HG03025 (cell line): ENCODE results near the gene LRP10.

Source experiments
- ATAC-seq: cut with Tn5 transposase; IDR thresholded peaks from one replicate; pipeline ENCODE4 v1.9.1; 2021; ENCODE audit warnings: mild to moderate bottlenecking, moderate library complexity; ENCODE audit not compliant: unreplicated experiment, low FRiP score

LRP10 gene, protein sequence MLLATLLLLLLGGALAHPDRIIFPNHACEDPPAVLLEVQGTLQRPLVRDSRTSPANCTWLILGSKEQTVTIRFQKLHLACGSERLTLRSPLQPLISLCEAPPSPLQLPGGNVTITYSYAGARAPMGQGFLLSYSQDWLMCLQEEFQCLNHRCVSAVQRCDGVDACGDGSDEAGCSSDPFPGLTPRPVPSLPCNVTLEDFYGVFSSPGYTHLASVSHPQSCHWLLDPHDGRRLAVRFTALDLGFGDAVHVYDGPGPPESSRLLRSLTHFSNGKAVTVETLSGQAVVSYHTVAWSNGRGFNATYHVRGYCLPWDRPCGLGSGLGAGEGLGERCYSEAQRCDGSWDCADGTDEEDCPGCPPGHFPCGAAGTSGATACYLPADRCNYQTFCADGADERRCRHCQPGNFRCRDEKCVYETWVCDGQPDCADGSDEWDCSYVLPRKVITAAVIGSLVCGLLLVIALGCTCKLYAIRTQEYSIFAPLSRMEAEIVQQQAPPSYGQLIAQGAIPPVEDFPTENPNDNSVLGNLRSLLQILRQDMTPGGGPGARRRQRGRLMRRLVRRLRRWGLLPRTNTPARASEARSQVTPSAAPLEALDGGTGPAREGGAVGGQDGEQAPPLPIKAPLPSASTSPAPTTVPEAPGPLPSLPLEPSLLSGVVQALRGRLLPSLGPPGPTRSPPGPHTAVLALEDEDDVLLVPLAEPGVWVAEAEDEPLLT

DNA sequence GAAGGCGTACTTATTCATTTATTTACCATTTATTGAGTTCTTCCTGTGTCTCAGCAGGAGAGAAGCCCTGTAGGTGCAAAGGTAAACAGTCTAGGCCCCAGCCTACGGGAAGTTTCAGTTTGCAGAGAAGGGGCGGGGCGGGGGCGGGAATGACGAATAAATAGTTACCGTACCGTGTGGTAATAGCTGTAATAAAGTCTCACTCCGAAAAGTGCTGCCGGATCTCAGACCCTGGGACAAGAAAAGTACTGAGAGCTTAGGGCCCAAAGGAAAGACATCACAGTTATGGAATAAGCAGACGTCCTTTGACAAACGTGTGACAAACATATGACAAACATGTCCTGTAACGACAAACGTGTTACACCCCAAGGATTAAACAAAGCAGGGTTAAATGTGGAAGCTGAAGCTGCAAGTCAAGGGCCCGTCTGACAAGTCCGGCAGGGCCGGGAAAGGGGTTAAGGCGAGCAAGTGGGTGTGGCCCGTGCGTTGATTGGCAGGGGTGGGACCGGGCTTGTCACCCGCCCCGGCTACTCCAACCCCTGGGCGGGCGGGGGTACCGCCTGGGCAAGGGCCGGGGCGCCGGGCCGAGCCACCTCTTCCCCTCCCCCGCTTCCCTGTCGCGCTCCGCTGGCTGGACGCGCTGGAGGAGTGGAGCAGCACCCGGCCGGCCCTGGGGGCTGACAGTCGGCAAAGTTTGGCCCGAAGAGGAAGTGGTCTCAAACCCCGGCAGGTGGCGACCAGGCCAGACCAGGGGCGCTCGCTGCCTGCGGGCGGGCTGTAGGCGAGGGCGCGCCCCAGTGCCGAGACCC, at the start of gene LRP10:
LRP10 (plus strand) TSS at position 517 of the 809 bp plus-strand sequence. CDS start 564 bp downstream, outside the sequence.
- peak; percentile 68 for ATAC-seq

DNA sequence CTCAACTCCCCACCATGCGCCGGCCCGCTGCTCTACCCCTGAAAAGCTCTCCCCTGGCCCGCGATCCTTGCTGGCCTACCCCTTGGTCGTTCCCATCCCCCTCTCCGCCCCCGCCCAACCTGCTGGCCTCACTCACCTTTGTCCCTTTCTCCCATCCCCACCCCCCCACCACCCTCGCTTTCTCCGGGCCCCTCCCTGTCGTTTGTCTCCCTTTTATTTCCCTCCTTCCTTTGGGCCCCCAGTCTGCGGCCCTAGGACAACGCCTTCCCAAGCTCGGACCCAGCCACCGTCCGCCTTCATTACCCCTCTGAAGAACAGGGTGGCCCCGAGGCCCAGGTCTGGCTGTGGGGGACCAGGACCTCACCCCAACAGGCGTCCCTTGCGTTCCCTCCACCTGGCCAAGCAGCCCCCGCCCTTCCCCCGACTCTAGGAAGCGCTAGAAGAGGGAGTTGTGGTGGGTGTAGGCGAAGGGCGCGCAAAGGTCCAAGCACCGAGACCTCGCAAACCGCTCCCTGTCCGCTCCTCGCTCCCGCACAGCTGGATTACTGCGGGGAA, 49.4 kb upstream of the LRP10 start:
- no peak for ATAC-seq

DNA sequence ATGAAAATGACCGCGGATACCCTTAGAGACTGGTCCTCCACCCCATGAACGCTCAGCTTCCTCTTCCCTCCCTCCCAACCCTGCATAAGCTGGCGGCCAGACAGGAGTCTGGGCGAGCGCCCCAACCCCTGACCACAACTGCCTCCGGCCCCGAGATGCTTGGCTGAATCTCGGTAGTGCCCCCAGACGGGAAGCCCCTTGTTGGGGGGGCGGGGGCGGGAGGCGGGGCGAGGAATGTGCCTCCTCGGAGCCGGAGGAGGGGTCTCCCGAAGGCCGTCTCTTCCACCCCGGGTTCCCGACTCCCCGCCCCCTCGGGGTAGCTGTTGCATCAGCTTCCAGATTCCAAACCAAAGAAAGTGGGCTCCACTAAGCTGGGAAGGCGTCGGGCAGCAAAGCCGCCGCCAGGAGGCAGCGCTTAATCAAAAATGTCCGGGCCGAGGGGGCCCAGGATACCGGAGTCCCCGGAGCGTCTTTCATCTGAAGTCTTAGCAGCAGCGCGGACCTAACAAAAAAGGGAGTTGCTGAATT, 48.9 kb upstream of the LRP10 start:
- ATAC-seq: no peak

DNA sequence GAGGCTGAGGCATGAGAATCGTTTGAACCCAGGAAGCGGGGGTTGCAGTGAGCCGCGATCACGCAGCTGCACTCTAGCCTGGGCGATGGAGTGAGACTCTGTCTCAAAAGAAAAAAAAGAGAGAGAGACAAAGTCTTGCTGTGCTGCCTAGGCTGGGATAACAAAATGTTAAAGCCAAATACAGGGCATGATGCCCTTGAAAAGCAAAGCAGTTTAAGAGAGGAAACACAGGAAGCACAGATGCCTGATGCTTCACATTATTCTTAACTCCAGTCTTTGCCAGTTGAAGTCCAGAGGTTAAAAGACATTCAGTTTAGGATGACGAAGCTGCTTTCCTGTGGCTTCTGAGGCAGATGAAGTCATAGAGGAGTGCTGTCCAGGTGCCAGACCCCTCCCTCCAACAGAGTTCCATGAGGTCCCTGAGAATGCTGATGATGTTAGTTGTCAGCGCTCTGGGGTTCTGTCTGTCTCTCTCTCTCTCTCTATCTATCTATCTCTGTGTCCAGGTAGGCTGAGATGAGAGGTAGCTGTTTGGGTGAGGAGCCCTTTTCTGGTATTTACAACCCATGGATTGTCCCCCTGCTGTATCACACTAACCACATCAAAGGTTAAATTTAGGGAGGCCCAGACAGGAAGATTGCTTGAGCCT, 46.7 kb upstream of the LRP10 start:
- ATAC-seq: no peak

DNA sequence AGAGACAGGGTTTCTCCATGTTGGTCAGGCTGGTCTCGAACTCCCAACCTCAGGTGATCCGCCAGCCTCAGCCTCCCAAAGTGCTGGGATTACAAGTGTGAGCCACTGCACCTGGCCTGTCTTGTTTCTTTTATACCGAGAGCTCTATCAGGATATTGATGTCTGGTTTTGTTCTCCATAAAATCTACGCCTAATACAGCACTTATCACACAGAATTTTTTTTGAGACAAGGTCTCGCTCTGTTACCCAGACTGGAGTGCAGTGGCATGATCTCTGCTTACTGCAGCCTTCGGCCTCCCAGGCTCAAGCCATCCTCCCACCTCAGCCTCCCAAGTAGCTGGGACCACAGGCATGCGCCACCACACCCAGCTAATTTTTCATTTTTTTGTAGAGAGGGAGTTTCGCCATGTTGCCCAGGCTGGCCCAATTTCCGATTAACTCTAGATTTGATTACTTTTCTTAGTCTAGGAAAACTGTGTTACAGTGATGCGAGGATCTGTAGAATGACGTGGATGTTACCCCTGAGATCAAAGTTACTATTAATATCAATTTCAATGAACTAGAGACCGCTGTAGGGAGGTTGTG, 42.4 kb upstream of the LRP10 start:
- peak; percentile 22 for ATAC-seq

DNA sequence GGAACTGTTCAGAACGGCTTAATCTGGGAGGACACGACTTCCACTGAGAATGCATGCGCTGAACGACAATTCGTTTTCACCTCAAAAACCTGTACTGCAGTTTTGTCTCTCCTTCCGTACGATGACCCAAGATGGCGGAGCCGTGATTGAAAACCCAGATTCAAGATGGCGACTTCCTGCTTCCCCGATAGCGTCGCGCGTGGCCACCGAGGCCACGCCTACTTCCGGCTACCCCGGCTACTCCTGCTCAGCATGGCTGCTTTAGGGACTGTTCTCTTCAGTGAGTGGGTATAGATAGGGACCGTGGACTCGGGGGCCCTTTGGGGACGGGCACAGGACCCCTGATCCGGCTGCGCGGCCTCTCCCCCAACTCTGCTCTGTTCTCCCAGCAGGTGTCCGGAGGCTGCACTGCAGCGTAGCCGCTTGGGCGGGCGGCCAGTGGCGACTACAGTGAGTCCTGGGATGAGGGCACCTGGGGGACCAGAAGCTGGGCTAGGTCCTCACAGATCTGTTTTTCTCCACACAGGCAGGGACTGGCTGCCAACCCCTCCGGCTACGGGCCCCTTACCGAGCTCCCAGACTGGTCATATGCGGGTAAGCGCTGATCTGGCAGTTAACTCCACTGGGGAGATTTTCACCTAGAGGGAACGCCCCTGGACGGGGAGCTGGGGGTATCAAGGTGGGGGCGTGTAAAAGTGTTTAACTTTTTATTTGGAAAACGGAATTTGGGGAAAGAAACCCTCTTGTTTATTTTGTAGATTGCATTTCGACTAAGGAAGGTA, 41.7 kb upstream of the LRP10 start, which contains the start of gene MRPL52:
MRPL52 (plus strand) TSS at position 227 of the 782 bp plus-strand sequence; CDS start at position 253, 26 bp downstream.
- ATAC-seq: peak; percentile 68

DNA sequence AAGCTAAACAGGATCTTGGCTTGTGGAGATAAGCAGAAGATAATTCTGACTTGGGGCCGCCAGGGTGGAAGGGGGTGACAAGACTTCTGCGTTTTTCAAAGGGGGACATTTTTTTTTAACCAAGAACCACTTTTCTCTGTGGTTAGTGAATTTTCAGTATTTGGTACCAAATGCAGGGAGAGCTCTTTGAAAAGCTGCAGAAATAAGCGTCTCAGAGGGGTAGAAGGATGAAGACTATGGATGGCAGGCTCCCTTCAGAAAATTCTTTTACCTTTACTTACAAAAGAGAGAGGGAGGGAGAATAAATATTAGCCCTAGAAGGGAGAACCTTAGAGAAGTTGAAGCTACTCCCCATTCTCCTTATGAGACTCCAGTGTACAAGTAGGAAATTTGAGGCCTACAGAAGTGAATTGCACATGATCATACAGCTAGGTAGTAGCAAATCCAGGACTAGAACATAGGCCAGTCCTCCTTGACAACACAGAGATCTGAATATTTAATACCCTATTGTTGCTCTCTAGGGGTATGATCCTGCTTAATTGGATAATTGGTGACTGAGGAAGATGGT, 41.0 kb upstream of the LRP10 start:
- ATAC-seq: peak; percentile 15

DNA sequence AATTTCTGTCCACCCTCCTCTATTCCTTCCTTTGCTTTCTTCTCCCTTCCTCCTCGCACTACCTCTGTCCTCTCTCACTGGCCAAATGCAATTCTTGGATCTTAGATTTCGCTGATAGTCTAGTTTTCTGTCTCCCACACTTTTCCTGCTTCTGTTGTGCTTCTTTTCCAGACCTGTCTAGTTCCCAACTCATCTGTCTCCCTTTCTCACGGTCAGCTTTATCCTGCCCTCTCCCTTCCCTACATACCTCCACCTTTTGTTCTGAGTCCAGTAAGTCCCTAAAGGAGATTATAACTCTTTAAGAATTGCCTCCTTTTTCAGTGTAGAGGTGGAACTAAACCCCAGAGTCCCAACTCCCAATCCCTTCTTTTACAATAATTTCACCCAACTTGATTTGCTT, 36.0 kb upstream of the LRP10 start:
- ATAC-seq: no peak

DNA sequence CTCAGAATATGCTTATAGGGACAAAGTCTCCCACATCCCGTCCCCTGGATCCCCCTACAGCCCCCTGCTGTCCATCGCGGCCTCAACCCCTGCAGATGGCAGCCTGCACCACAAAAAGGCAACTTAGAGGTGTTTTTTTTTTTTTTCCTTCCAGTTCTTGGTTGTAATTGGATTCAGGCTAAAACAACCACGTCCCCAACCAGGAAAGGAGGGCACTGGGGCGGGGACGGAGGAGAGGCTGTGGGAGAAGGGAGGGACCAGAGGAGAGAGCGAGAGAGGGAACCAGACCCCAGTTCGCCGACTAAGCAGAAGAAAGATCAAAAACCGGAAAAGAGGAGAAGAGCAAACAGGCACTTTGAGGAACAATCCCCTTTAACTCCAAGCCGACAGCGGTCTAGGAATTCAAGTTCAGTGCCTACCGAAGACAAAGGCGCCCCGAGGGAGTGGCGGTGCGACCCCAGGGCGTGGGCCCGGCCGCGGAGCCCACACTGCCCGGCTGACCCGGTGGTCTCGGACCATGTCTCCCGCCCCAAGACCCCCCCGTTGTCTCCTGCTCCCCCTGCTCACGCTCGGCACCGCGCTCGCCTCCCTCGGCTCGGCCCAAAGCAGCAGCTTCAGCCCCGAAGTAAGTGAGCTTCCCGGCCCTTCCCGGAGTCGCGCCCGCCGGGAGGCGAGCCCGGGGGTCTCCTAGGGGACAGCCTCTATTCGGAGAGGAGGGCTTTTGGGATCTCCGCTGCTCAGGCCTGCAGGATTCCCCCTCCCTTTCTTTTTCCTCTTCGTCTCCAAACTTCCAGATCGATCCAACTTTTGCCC, 35.0 kb upstream of the LRP10 start, which contains the start of gene MMP14:
MMP14 (plus strand) TSS at position 285 of the 813 bp plus-strand sequence; CDS start at position 518, 233 bp downstream.
- ATAC-seq: no peak

DNA sequence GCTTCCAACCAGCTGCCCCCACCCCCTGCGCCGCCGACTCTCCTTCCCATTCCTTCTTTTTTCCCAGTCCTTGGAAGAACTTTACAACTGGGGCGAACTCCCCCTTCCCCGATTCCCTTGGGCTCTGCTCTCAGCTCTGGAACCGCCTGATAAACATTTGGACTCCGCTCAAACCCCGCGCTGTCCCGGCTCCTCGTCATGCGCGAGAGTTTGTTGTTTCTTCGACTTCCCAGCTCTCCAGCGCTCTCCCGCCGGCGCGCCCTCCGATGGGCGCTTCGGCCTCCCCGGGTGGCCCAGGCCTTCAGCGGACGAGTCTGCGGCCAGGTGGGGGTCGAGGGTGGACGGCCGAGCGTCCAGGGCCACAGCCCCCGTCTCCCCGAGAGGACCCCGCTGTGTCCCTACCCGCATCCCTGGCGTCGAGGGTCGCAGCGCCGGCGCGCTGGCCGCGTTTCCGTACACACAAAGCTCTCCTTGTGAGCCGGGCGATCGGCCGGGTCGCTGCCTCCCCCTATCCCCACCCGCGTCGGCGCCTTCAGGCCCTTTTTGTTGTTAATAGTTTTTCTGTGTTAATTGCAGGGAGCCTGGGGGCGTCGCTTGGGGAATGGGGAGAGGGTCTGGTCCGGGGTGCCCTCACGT, 34.3 kb upstream of the LRP10 start:
- ATAC-seq: no peak

DNA sequence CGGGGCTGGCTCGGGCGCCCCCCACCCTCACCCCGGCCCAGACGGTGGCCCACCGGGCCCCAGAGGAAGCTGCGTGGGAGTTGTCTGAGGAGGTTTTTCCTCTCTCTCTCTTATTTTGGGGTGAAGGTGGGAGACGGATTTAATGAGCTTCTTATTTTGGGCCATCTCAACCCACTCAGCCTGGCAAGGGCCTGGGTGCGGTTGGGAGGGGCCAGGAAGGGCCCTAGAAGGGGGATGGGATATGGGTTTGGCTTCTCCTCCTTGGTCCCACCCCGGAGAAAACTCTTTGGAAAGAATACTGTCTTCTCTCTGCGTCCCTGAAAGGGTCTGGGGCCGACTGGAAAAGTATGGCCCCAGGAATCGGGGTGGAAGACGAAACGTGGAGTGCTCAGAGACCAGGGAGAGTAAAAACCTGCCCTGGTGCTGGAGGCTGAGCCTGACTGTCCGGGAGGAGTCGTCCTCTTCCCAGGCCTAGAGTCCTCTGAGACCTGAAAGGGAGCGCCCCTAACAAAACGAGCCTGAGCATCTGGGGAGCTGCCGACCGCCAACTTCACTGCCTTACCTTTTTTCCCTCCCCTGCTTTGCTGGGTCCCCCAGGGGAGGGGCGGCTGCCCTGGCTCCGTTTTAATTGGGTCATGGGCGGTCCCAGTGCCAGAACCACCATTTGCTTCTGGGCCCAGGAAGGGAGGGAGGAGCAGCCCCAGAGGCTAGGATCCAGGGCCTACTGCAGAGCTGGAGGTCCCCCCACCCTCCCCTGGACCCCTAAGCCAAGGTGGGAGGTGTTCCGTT, 33.6 kb upstream of the LRP10 start:
- ATAC-seq: no peak

DNA sequence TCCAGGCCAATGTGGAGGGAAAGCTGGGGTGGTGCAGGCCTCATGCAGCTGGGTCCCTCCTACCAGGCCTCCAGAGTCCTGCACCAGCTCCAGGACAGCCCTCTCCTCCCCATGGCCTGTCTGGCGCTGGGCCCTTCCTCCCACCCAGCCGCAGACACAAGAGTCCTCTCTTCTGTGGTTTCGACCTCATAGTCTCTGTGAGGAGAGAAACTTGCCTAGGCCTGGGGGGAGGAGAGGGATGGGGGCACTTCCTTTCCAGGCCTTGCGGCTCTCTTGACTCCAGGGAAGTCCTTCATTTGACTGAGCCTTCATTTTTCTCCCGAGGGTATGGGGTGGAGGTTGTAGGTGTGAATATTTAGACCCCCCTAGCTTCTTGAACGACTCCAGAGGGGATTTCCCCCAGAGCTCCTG, 32.9 kb upstream of the LRP10 start:
- no peak for ATAC-seq

DNA sequence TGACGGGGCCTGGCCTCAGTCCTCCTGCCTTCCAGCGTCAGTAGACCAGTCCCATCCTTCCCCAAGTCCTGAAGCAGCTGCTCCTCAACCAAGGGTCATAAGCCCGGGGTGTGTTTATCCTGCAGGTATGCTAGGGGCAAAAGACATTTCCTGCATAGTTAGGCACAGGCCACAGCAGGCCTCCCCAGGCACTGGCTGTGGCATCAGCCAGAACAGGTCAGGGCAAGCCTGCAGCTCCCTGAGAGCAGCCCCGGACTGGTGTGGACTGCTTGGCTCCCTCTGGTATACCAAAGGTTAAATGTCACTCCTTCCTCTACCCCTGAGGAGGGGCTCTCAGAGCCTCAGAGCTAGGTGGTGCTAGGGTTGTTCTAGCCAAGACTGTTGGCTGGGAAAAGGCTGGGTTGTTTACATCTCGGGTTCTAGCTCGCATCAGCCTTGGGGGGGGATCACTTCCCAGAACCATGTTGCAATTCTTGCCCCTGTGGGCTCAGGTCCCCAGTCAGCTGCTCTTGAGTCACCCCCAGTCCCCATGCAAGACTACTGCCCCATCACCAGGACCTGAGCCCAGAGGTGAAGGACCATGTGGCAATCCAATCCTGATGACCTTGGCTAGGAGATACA, 32.3 kb upstream of the LRP10 start:
- no peak for ATAC-seq

DNA sequence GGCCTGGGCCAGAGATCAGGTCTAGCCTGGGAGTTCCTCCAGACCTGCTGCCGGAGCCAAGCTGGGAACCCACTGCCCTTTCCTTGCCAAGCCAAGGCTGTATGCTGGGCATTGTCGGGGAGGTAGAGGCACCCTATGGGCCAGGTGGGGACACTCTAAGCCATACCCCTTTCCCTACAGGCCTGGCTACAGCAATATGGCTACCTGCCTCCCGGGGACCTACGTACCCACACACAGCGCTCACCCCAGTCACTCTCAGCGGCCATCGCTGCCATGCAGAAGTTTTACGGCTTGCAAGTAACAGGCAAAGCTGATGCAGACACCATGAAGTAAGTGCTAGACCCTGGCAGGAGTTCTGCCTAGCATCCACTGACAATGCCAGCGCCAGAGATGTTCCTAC, 30.2 kb upstream of the LRP10 start:
- no peak for ATAC-seq

DNA sequence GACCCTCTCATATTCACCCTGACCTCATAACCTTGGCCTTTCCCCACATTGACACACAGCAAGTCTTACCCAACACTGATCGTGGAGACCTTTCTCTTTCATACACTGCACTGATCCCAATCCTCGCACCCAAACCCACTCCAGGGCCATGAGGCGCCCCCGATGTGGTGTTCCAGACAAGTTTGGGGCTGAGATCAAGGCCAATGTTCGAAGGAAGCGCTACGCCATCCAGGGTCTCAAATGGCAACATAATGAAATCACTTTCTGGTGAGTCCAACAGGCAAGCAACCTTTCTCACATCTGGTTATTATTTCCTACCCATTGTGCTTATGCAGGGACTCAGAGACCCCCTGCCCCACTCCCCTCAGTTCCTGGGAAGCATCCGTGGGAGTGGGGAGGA, 29.8 kb upstream of the LRP10 start:
- no peak for ATAC-seq
